Measurements from ENCODE around the gene CSTF3. TPM values are rescaled to one million over a fixed set of nuclear protein-coding genes. Genes with fewer than 3 reads are reported as not detected.

The CSTF3 gene
- total RNA-seq, 2 experiments from 2014 or later: 31.9 to 55.7 TPM

DNA sequence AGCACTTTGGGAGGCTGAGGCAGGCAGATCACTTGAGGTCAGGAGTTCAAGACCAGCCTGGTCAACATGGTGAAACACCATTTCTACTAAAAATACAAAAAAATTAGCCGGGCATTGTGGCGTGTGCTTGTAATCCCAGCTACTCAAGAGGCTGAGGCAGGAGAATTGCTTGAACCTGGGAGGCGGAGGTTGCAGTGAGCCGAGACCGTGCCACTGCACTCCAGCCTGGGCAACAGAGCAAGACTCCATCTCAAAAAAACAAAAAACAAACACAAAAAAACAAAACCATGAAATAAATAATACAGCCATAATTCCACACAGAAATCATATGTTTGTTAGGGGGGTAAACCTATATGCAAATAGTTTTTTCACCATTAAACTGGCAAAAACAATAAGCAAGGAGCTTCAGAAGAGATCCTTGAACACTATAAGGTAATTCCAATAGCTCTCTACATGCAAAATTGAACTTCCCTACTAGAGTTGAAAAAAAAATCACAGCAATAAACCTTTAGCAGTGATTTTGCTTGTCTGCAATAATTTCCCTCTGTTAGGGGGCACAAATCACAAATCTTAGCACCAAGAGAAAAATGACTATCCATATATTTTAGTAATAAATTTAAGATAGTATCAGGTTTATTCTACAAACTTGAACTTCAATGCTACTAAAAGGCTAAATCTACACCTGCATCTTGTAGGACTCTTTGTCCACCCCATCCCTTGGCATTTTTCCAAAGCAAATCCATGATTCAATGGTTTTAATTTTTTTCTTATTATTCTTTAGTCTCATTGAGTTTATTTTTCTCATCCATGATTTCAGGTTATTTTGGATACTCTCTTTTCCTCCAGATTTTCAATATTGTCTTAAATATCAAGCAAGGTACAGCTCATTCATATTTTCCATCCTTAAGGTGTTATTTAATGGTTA, 3.9 kb downstream of the CSTF3 start:
- no peaks in the 10 kb centered on the region for H3K9me3 ChIP-seq (ENCODE audit: low read length)
- peak overlapping the region; percentile 25 for H3K4me3 ChIP-seq (ENCODE audit: low read depth, low read length, poor library complexity, severe bottlenecking)
- DNase-seq (ENCODE audit: low spot score): no peak
- H3K27ac ChIP-seq (ENCODE audit: low read depth, low read length, poor library complexity, severe bottlenecking): no peak overlapping the region
- ChIA-PET POLR2A (interaction anchor here (0.6 to 2.0 kb wide), 4 partner anchors 15 to 121 kb away, joined by 3 to 8 read pairs (median 4); no protein-coding TSS in a partner anchor), CTCF (ENCODE audit: unreplicated experiment) (no interaction called here)
- no peaks in the 10 kb centered on the region for H3K9me2 ChIP-seq (ENCODE audit: insufficient read depth, low read length)
- H3K4me1 ChIP-seq (ENCODE audit: insufficient read depth, low read length, poor library complexity, severe bottlenecking): peaks cover 18% of the 10 kb centered on the region
- peaks cover 96% of the 10 kb centered on the region for H3K79me2 ChIP-seq (ENCODE audit: insufficient read depth, low read depth, low read length)
- H2AFZ ChIP-seq (ENCODE audit: low read length): no peak overlapping the region
- intact Hi-C loops (cut with micrococcal nuclease; ENCODE audit: unreplicated experiment): no loop called here
- no TSS peak for BruUV-seq (replicated peaks)
- H3K4me2 ChIP-seq (ENCODE audit: low read length): peak overlapping the region; percentile 93
- no peaks in the 10 kb centered on the region; the same call in 1 of the 2 replicates for H4K20me1 ChIP-seq (ENCODE audit: insufficient read depth, low read length)
- no peak for TF ChIP-seq CTCF (conservative IDR thresholded peaks at IDR 0.05; ENCODE audit: low read length)
- TF ChIP-seq EZH2phosphoT487 (IDR thresholded peaks at IDR 0.05; ENCODE audit: borderline replicate concordance, low read depth, low read length): no peak
- H3K36me3 ChIP-seq (ENCODE audit: insufficient read depth, low read length): peaks cover 68% of the 10 kb centered on the region

GRCh38 chr11:33151399-33151798, 9.9 kb downstream of the CSTF3 start:
- Histone ChIP-seq H3K79me2 (ENCODE audit: insufficient read depth, low read depth, low read length) (peaks cover 99% of the 10 kb centered on the region), H2AFZ (ENCODE audit: low read length) (no peak overlapping the region), H3K9me3 (ENCODE audit: low read length) (no peaks in the 10 kb centered on the region), H3K4me3 (ENCODE audit: low read depth, low read length, poor library complexity, severe bottlenecking) (no peak overlapping the region), H3K4me2 (ENCODE audit: low read length) (no peak overlapping the region), H3K36me3 (ENCODE audit: insufficient read depth, low read length) (peaks cover 90% of the 10 kb centered on the region), H3K9me2 (ENCODE audit: insufficient read depth, low read length) (no peaks in the 10 kb centered on the region; the same call in 1 of the 2 replicates), H3K4me1 (ENCODE audit: insufficient read depth, low read length, poor library complexity, severe bottlenecking) (no peaks in the 10 kb centered on the region), H3K27ac (ENCODE audit: low read depth, low read length, poor library complexity, severe bottlenecking) (no peak overlapping the region), H4K20me1 (ENCODE audit: insufficient read depth, low read length) (0 out of 2 replicates have a peak, but pooled peaks cover 3% of the 10 kb centered on the region)
- ChIA-PET CTCF (ENCODE audit: unreplicated experiment) (no interaction called here), POLR2A (no interaction called here)
- DNase-seq (ENCODE audit: low spot score): no peak
- intact Hi-C loops (cut with micrococcal nuclease; ENCODE audit: unreplicated experiment): no loop called here
- BruUV-seq (replicated peaks): no TSS peak
- TF ChIP-seq CTCF (conservative IDR thresholded peaks at IDR 0.05; ENCODE audit: low read length) (no peak), EZH2phosphoT487 (IDR thresholded peaks at IDR 0.05; ENCODE audit: borderline replicate concordance, low read depth, low read length) (no peak)

DNA sequence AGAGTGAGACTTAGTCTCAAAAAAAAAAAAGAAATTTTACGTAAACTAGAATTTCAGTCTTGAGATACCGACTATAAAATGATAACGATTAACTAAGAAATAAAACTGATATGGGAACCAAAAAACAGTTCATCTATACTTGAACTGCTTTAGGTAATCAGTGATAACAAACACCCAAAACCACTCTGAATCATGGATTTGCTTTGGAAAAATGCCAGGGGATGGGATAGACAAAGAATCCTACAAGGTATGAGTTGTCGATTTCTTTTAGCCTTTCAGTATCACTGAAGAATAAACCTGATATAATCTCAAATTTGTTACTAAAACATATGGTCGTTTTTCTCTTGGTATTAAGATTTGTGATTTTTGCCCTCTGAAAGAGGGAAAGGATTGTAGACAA, 13.7 kb downstream of the CSTF3 start:
- ChIA-PET POLR2A (interaction anchor here (0.7 kb wide), 2 partner anchors 134 to 147 kb away, joined by 3 to 4 read pairs; no protein-coding TSS in a partner anchor), CTCF (ENCODE audit: unreplicated experiment) (no interaction called here)
- TF ChIP-seq CTCF (conservative IDR thresholded peaks at IDR 0.05; ENCODE audit: low read length) (no peak), EZH2phosphoT487 (IDR thresholded peaks at IDR 0.05; ENCODE audit: borderline replicate concordance, low read depth, low read length) (no peak)
- H3K4me2 ChIP-seq (ENCODE audit: low read length): no peak overlapping the region
- intact Hi-C loops (cut with micrococcal nuclease; ENCODE audit: unreplicated experiment): no loop called here
- peaks cover 99% of the 10 kb centered on the region for H3K79me2 ChIP-seq (ENCODE audit: insufficient read depth, low read depth, low read length)
- no peak for DNase-seq (ENCODE audit: low spot score)
- no TSS peak for BruUV-seq (replicated peaks)
- no peaks in the 10 kb centered on the region for H3K9me3 ChIP-seq (ENCODE audit: low read length)
- no peaks in the 10 kb centered on the region for H3K4me1 ChIP-seq (ENCODE audit: insufficient read depth, low read length, poor library complexity, severe bottlenecking)
- H2AFZ ChIP-seq (ENCODE audit: low read length): no peak overlapping the region
- peaks cover 7% of the 10 kb centered on the region; the same call in 1 of the 2 replicates for H4K20me1 ChIP-seq (ENCODE audit: insufficient read depth, low read length)
- H3K27ac ChIP-seq (ENCODE audit: low read depth, low read length, poor library complexity, severe bottlenecking): no peak overlapping the region
- H3K36me3 ChIP-seq (ENCODE audit: insufficient read depth, low read length): peaks cover 79% of the 10 kb centered on the region
- no peak overlapping the region for H3K4me3 ChIP-seq (ENCODE audit: low read depth, low read length, poor library complexity, severe bottlenecking)
- H3K9me2 ChIP-seq (ENCODE audit: insufficient read depth, low read length): no peaks in the 10 kb centered on the region; the same call in 1 of the 2 replicates

Data from OCI-LY7 (cell line).